RWPE2 (cell line): Measurements from ENCODE around the gene ACSM5.

Experiments
- ATAC-seq: fragments of 200-7000 bp; cut with Tn5 transposase; 3 replicates; pipeline ENCODE4 v1.9.1; 2021; ENCODE audit warnings: low read depth
- DNase-seq: peaks from one replicate; pipeline ENCODE4 v3.0.0-alpha.2; 2020; ENCODE audit warnings: low spot score
- H3K27ac ChIP-seq: fragments of 450-650 bp; 2 replicates; pipeline ENCODE4 v1.5.1; 2017; ENCODE audit warnings: mild to moderate bottlenecking; ENCODE audit not compliant: poor library complexity, severe bottlenecking
- H3K27me3 ChIP-seq: fragments of 250-450 bp; sonication (Bioruptor Pico); 2 replicates; pipeline ENCODE4 v1.5.1; 2021; ENCODE audit warnings: mild to moderate bottlenecking, moderate library complexity; ENCODE audit not compliant: insufficient read depth, poor library complexity, severe bottlenecking
- H3K36me3 ChIP-seq: fragments of 250-450 bp; sonication (Bioruptor Pico); 2 replicates; pipeline ENCODE4 v1.5.1; 2020; ENCODE audit warnings: low read depth, mild to moderate bottlenecking, moderate library complexity
- H3K4me1 ChIP-seq: fragments of 250-450 bp; sonication (Bioruptor Pico); 2 replicates; pipeline ENCODE4 v1.5.1; 2021; ENCODE audit warnings: mild to moderate bottlenecking, moderate library complexity; ENCODE audit not compliant: insufficient read depth, poor library complexity, severe bottlenecking
- H3K4me3 ChIP-seq: fragments of 250-450 bp; sonication (Bioruptor Pico); 2 replicates; pipeline ENCODE4 v1.5.1; 2021; ENCODE audit warnings: mild to moderate bottlenecking, moderate library complexity; ENCODE audit not compliant: severe bottlenecking
- H3K9me3 ChIP-seq: fragments of 250-450 bp; sonication (Bioruptor Pico); 2 replicates; pipeline ENCODE4 v1.5.1; 2021; ENCODE audit warnings: mild to moderate bottlenecking, moderate library complexity; ENCODE audit not compliant: severe bottlenecking
- TF ChIP-seq, protein P1 (sequence below): fragments of 450-650 bp; IDR thresholded peaks from one replicate; pipeline ENCODE4 v1.5.1; 2017; ENCODE audit warnings: mild to moderate bottlenecking, moderate library complexity; ENCODE audit not compliant: poor library complexity, severe bottlenecking

The ACSM5 gene

DNA sequence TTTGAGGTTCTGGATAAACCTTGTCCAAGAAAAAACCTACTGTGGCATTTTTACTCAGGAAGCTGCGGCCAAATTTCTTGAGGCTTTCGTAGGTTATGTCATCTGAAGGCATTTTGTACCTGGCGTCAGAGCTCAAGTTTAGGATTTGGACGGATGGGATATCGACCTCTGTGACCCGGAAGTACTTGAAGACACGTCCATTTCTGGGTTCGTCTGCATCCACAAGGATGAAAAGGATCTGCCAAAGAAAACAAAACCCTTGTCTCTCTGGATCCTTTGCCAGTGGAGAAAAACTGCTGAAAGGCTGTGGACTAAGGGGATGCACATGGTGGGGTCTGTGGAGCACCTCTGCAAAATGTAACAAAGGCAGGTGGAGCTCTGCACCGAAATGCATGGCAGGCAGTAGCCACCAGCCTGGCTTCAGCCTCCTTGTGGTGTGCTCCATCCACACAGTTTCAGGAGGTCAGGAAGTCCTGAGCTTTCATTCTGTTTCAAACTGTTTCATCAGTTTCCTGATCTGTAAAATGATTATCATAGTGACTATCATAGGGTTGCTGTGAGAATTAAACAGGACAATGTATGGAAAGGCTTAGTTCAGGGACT lies 39.8 kb upstream of the ACSM5 start:
- no peak overlapping the region for H3K4me3 ChIP-seq
- no peaks in the 10 kb centered on the region for H3K9me3 ChIP-seq
- ATAC-seq (no peak), DNase-seq (no peak)
- no peaks in the 10 kb centered on the region for H3K36me3 ChIP-seq
- no peaks in the 10 kb centered on the region for H3K4me1 ChIP-seq
- H3K27ac ChIP-seq: no peak overlapping the region
- TF ChIP-seq, protein P1, sequence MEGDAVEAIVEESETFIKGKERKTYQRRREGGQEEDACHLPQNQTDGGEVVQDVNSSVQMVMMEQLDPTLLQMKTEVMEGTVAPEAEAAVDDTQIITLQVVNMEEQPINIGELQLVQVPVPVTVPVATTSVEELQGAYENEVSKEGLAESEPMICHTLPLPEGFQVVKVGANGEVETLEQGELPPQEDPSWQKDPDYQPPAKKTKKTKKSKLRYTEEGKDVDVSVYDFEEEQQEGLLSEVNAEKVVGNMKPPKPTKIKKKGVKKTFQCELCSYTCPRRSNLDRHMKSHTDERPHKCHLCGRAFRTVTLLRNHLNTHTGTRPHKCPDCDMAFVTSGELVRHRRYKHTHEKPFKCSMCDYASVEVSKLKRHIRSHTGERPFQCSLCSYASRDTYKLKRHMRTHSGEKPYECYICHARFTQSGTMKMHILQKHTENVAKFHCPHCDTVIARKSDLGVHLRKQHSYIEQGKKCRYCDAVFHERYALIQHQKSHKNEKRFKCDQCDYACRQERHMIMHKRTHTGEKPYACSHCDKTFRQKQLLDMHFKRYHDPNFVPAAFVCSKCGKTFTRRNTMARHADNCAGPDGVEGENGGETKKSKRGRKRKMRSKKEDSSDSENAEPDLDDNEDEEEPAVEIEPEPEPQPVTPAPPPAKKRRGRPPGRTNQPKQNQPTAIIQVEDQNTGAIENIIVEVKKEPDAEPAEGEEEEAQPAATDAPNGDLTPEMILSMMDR: no peak
- no peaks in the 10 kb centered on the region for H3K27me3 ChIP-seq

DNA sequence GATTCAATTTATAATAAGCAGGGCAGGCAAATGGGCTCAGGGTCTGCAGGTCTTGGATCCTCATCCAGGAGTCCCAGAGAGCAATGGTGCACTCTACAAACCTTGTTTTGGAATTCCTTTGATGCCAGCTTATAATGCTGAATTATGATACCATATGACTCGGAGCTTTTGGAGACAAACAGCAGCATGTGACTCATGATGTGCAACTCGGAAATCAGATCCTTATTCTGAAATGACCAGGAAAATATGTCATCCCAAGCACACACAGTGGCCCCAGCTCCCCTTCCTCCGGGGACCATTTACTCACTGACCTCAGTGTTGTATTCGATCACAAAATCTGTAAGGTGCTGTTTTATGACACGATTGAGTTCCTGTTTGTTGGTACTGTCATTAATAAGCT lies 36.6 kb upstream of the ACSM5 start:
- TF ChIP-seq, protein P1: no peak
- Histone ChIP-seq H3K27me3 (no peaks in the 10 kb centered on the region), H3K27ac (no peak overlapping the region), H3K36me3 (no peaks in the 10 kb centered on the region), H3K4me1 (no peaks in the 10 kb centered on the region), H3K9me3 (no peaks in the 10 kb centered on the region), H3K4me3 (no peak overlapping the region)
- ATAC-seq: no peak
- no peak for DNase-seq

DNA sequence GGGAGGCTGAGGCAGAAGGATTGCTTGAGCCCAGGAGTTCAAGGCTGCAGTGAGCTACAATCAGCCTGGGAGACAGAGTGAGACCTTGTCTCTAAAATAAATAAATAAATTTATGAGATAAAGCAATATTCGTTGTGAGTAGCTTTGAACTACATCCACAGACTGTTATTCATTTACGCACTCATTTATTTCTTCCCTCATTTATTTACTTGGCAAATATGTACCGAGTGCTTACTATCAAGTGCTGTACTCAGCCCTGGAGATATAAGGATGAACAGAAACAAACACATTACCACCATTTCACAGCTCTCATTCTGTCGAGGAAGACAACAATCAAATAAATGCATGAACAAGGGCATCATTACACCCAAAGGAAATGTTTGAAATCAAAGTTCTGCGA lies 32.2 kb upstream of the ACSM5 start:
- no peak for DNase-seq
- TF ChIP-seq, protein P1: no peak
- no peak for ATAC-seq
- Histone ChIP-seq H3K4me1 (no peaks in the 10 kb centered on the region), H3K36me3 (no peaks in the 10 kb centered on the region), H3K9me3 (no peaks in the 10 kb centered on the region), H3K27me3 (no peaks in the 10 kb centered on the region), H3K4me3 (no peak overlapping the region), H3K27ac (no peak overlapping the region)

DNA sequence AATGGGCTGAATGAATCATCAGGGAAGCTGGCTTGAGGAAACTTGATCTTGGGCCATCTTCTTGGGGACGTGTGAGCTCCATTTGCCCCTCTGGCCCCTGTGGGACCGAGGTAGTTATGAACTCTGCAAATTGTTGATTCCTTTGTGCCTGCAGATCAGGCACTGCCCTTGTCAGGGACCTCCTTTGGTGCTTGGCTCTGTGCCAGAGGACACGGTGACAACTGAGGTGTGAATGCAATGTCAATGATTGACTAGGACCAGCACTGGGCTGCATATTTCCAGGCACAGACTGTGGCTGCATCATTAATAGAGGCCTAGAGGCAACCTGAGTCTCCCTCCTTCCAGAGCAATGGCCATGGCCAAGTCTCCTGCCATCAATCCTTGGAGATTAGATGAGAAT lies 28.6 kb upstream of the ACSM5 start:
- no peaks in the 10 kb centered on the region for H3K27me3 ChIP-seq
- DNase-seq: no peak
- H3K4me1 ChIP-seq: no peaks in the 10 kb centered on the region
- no peaks in the 10 kb centered on the region for H3K36me3 ChIP-seq
- no peak for ATAC-seq
- TF ChIP-seq, protein P1: no peak
- no peak overlapping the region for H3K27ac ChIP-seq
- no peak overlapping the region for H3K4me3 ChIP-seq
- H3K9me3 ChIP-seq: no peaks in the 10 kb centered on the region

DNA sequence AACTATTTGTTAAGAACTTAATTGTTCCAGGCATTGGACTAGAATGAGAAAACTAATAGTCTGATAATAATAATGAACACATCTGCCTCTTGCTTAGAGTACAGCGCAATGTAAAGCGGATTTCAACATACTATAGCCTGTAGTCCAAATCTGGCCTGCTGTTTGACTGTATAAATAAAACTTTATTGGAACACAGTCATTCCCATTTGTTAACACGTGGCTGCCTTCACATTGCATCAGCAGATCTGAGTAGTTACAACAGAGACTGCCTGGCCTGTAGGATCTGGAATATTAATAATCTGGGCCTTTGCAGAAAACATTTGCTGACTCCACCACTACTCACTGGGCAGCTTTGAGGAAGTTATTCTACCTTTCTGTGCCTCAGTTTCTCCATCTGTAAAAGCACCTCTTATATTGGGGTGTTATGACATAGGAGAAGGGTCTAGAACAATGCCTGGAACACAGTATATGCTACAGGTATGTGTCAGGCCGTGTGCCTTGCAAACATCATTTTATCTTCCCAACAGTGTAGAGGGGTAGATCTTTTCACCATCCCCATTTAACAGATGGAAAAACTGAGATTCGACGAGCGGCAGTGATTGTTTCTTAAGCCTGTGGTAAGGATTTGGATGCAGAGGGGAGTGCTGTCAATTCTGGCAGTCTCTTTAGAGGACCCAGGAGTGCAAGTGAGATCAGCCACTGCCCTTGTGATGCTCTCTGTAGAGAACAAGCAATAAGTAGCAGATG lies 27.0 kb upstream of the ACSM5 start:
- Histone ChIP-seq H3K27me3 (no peaks in the 10 kb centered on the region), H3K27ac (no peak overlapping the region), H3K4me3 (no peak overlapping the region), H3K4me1 (no peaks in the 10 kb centered on the region), H3K36me3 (no peaks in the 10 kb centered on the region), H3K9me3 (no peaks in the 10 kb centered on the region)
- TF ChIP-seq, protein P1: no peak
- ATAC-seq: no peak
- no peak for DNase-seq
